ENCODE results near the gene QKI.

QKI gene

GRCh38 chr6:163490826-163491577, 76.5 kb downstream of the QKI start:
- H3K36me3 ChIP-seq, result peaks cover 23% of the 10 kb centered on the region
- no peak overlapping the region for H3K4me3 ChIP-seq
- no peak overlapping the region for H3K9ac ChIP-seq
- H3K4me2 ChIP-seq, result no peak overlapping the region
- peaks cover 85% of the 10 kb centered on the region for H4K20me1 ChIP-seq
- H3K27ac ChIP-seq, result no peak overlapping the region
- no peaks in the 10 kb centered on the region for H3K4me1 ChIP-seq
- H3K9me3 ChIP-seq, result peaks cover 13% of the 10 kb centered on the region
- H3K27me3 ChIP-seq, result no peaks in the 10 kb centered on the region
- TF ChIP-seq Cebpa-rat (IDR thresholded peaks at IDR 0.05), result no peak

GRCh38 chr6:163491737-163492300, 77.3 kb downstream of the QKI start:
- Histone ChIP-seq H3K27ac (no peak overlapping the region), H4K20me1 (peaks cover 85% of the 10 kb centered on the region), H3K9ac (no peak overlapping the region), H3K4me1 (no peaks in the 10 kb centered on the region), H3K36me3 (peaks cover 22% of the 10 kb centered on the region), H3K4me2 (no peak overlapping the region), H3K27me3 (no peaks in the 10 kb centered on the region), H3K9me3 (peaks cover 16% of the 10 kb centered on the region), H3K4me3 (no peak overlapping the region)
- TF ChIP-seq Cebpa-rat (IDR thresholded peaks at IDR 0.05), result no peak

GRCh38 chr6:163494279-163494727, 79.8 kb downstream of the QKI start:
- no peak overlapping the region for H3K9ac ChIP-seq
- H3K27ac ChIP-seq, result no peak overlapping the region
- no peaks in the 10 kb centered on the region for H3K27me3 ChIP-seq
- H3K9me3 ChIP-seq, result peaks cover 21% of the 10 kb centered on the region
- peaks cover 69% of the 10 kb centered on the region; the same call in 1 of the 2 replicates for H4K20me1 ChIP-seq
- H3K4me2 ChIP-seq, result no peak overlapping the region
- no peaks in the 10 kb centered on the region for H3K4me1 ChIP-seq
- H3K4me3 ChIP-seq, result no peak overlapping the region
- H3K36me3 ChIP-seq, result peaks cover 20% of the 10 kb centered on the region
- no peak for TF ChIP-seq Cebpa-rat (IDR thresholded peaks at IDR 0.05)

GRCh38 chr6:163496205-163496604, 81.7 kb downstream of the QKI start:
- no peak overlapping the region for H3K4me2 ChIP-seq
- no peak overlapping the region for H3K4me3 ChIP-seq
- no peak overlapping the region for H3K9ac ChIP-seq
- TF ChIP-seq Cebpa-rat (IDR thresholded peaks at IDR 0.05), result no peak
- H3K9me3 ChIP-seq, result peaks cover 34% of the 10 kb centered on the region
- H3K4me1 ChIP-seq, result no peaks in the 10 kb centered on the region
- no peak overlapping the region for H3K27ac ChIP-seq
- H3K36me3 ChIP-seq, result peaks cover 10% of the 10 kb centered on the region
- H4K20me1 ChIP-seq, result peaks cover 61% of the 10 kb centered on the region; the same call in 1 of the 2 replicates
- H3K27me3 ChIP-seq, result no peaks in the 10 kb centered on the region

GRCh38 chr6:163500105-163500504, 85.6 kb downstream of the QKI start:
- H3K27ac ChIP-seq, result no peak overlapping the region
- no peak overlapping the region for H3K4me3 ChIP-seq
- peaks cover 59% of the 10 kb centered on the region for H3K9me3 ChIP-seq
- no peaks in the 10 kb centered on the region for H3K4me1 ChIP-seq
- no peak overlapping the region for H3K9ac ChIP-seq
- H3K4me2 ChIP-seq, result no peak overlapping the region
- peaks cover 36% of the 10 kb centered on the region; the same call in 1 of the 2 replicates for H4K20me1 ChIP-seq
- H3K36me3 ChIP-seq, result peaks cover 24% of the 10 kb centered on the region
- 0 out of 2 replicates have a peak, but pooled peaks cover 3% of the 10 kb centered on the region for H3K27me3 ChIP-seq
- no peak for TF ChIP-seq Cebpa-rat (IDR thresholded peaks at IDR 0.05)

GRCh38 chr6:163501026-163501425, 86.5 kb downstream of the QKI start:
- H3K27ac ChIP-seq, result no peak overlapping the region
- H3K9ac ChIP-seq, result no peak overlapping the region
- peaks cover 33% of the 10 kb centered on the region for H3K36me3 ChIP-seq
- TF ChIP-seq Cebpa-rat (IDR thresholded peaks at IDR 0.05), result no peak
- no peak overlapping the region for H3K4me2 ChIP-seq
- 0 out of 2 replicates have a peak, but pooled peaks cover 4% of the 10 kb centered on the region for H3K27me3 ChIP-seq
- peaks cover 27% of the 10 kb centered on the region; the same call in 1 of the 2 replicates for H4K20me1 ChIP-seq
- no peaks in the 10 kb centered on the region for H3K4me1 ChIP-seq
- peaks cover 68% of the 10 kb centered on the region for H3K9me3 ChIP-seq
- no peak overlapping the region for H3K4me3 ChIP-seq

- Histone ChIP-seq H3K36me3 (peaks cover 37% of the 10 kb centered on the region), H3K4me2 (no peak overlapping the region), H3K9me3 (peaks cover 73% of the 10 kb centered on the region), H3K27ac (no peak overlapping the region), H3K4me3 (no peak overlapping the region), H4K20me1 (peaks cover 23% of the 10 kb centered on the region; the same call in 1 of the 2 replicates), H3K27me3 (0 out of 2 replicates have a peak, but pooled peaks cover 4% of the 10 kb centered on the region), H3K4me1 (no peaks in the 10 kb centered on the region), H3K9ac (no peak overlapping the region)
- TF ChIP-seq Cebpa-rat (IDR thresholded peaks at IDR 0.05), result no peak
These were observed 86.9 kb downstream of the QKI start for GRCh38 chr6:163501439-163501838.

GRCh38 chr6:163504984-163505640, 90.6 kb downstream of the QKI start:
- Histone ChIP-seq H3K36me3 (peaks cover 55% of the 10 kb centered on the region), H3K9ac (no peak overlapping the region), H3K4me2 (no peak overlapping the region), H4K20me1 (peaks cover 6% of the 10 kb centered on the region; the same call in 1 of the 2 replicates), H3K4me1 (no peaks in the 10 kb centered on the region), H3K27ac (no peak overlapping the region), H3K4me3 (no peak overlapping the region), H3K27me3 (0 out of 2 replicates have a peak, but pooled peaks cover 4% of the 10 kb centered on the region), H3K9me3 (peaks cover 82% of the 10 kb centered on the region)
- no peak for TF ChIP-seq Cebpa-rat (IDR thresholded peaks at IDR 0.05)

- Histone ChIP-seq H3K4me1 (no peaks in the 10 kb centered on the region), H3K9me3 (peaks cover 60% of the 10 kb centered on the region), H4K20me1 (peaks cover 7% of the 10 kb centered on the region; the same call in 1 of the 2 replicates), H3K27me3 (0 out of 2 replicates have a peak, but pooled peaks cover 4% of the 10 kb centered on the region), H3K4me3 (no peak overlapping the region), H3K36me3 (peaks cover 47% of the 10 kb centered on the region), H3K4me2 (no peak overlapping the region), H3K27ac (no peak overlapping the region), H3K9ac (no peak overlapping the region)
- TF ChIP-seq Cebpa-rat (IDR thresholded peaks at IDR 0.05), result no peak
These were observed 93.4 kb downstream of the QKI start for GRCh38 chr6:163507965-163508364.

Measured in BLaER1 (cell line).